Measurements from ENCODE around the gene SSR1.

- TF ChIP-seq CTCF (IDR thresholded peaks at IDR 0.05) (no peak), EZH2 (IDR thresholded peaks at IDR 0.05) (no peak)
Measured at GRCh38 chr6:7283676-7284075, 29.3 kb downstream of the SSR1 start.
